Fibroblast of the conjunctiva (primary cell): Measurements from ENCODE around the gene SLC6A11.

ENCODE experiments used
- DNase-seq: peaks from one replicate; pipeline ENCODE4 v3.0.0-alpha.2; 2010; ENCODE audit warnings: low read depth

SLC6A11 gene

DNA sequence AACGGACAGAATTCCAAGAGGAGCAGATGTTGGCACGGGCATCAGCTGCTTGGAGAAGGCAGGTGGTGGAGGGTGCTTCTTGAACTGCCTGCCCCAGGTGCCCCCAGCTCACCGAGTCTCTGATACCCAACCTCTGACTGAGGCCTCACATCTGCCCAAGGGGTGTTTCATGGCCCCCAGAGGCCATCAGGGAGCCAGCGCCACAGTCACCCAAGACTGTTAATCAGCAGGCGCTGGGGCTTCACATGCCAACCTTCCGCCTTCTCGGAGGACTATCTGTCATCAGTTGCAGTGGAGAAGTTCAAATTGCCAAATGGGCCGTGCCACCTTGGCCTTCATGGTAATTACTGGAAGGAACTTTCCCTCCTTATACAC is 114.6 kb downstream of the SLC6A11 start:
- DNase-seq = no peak

GRCh38 chr3:10932596-10932995 is 116.6 kb downstream of the SLC6A11 start:
- DNase-seq = no peak

DNA sequence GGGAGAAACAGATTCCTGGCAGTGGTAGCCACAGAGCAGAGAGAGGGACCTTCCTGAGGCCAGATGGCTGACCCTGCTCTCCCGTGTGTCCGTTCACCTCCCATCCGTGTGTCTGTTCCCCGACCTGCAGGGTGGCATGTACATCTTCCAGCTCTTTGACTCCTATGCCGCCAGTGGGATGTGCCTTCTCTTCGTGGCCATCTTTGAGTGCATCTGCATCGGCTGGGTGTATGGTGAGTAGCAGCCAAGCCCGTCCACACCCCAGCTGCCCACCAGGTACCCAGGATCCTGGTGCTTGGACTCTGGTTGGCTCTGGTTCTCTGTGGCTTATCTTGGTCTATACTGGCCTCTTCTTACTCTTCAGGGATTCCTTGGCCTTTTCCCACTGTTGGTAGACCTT is 117.0 kb downstream of the SLC6A11 start:
- DNase-seq = no peak

DNA sequence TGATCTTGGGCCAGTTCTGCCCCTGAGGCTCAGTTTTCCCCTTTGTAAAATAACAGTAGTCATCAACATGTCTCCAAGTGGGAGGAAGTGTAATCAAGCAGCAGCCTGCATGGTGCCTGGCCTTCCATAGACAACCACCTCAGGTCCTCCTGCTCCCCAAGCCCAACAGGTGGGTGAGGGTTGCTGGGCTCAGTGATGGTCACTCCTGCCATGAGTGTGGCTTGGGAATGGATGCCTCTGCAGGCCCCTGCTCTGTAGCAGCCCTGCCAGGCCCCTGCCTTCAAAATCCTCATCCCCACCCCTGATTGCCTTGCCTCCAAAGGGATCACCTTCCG is 117.4 kb downstream of the SLC6A11 start:
- no peak for DNase-seq

- peak; percentile 1 for DNase-seq
These were observed 117.9 kb downstream of the SLC6A11 start for GRCh38 chr3:10933805-10934481.

DNA sequence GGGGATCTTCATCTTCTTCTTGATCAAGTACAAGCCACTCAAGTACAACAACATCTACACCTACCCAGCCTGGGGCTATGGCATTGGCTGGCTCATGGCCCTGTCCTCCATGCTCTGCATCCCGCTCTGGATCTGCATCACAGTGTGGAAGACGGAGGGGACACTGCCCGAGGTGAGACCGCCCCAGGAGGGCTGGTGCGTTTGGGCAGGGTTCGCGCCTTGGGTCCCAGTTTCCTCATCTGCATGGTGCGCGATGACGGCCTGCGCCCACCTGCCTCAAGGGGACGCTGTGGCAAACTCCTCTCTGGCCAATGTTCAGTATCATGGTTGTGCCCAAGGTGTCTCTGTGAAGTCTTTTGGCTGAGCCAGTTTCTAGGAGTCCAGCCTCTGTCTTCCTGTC is 119.0 kb downstream of the SLC6A11 start:
- no peak for DNase-seq

DNA sequence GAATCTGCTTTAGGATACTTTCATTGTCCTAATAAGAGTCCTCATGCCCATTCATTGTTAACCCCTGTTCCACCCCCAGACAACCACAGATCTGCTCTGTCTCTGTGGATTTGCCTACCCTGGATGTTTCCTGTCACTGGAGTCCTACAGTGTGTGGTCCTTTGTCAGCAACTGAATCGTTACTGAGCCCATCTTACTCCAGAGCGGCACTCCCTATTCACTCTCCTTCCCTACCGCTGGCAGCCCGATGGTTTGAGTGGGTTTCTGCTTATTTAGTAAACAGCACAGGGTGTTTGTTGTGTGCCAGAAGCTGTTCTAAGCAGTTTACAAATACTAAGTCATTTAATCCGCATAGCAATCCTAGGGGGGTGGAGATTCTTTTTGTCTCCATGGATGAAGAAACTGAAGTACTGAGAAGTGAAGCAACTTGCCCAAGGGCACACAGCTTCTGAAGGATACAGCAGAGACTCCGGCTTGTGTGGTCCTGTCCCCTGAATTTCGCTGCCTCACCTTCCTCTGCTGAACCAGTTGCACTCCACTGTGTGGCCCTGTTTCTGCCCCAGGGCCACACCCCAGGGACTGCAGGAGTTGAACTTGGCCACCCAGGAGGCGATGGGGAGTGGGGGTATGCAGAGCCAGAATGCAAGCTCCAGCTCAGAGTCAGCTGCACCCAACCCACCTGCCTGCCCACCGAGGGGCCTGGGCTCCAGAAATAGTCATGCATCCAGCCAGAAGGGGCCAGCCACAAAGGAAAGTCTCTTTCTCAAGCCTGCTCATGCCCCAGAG is 120.0 kb downstream of the SLC6A11 start:
- DNase-seq = no peak

GRCh38 chr3:10936686-10937085 is 120.7 kb downstream of the SLC6A11 start:
- no peak for DNase-seq

DNA sequence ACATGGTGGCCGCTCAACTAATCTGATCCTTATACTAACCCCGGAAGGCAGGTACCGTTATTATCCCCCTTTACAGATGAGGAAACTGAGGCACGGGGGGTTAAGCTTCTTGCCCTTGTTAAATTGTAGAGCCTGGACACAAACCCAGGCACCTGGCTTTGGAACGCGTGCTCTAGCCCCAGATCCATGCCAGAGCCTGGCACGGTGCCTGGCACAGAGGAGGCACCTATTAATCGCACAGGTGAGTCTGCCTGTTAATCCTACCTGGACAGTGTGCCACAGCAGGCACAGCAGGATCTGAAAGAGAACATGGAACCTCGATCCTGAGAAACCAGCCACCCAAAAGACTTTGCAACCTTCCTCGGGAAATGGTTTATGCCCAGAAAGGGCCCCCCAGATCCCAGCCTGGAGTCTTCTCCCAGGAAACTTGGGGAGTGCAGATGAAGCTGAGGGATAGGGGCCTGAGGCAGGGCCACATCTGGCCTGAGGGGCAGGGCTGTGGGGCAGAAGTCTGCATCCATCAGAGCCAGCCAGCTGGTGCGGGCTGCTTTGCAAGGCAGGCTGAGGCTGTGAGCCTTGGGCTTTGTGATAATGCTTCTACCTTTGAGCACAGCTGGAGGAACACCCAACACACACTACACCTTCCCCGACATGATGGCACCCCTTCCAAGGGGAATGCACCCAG is 121.3 kb downstream of the SLC6A11 start:
- no peak for DNase-seq

DNA sequence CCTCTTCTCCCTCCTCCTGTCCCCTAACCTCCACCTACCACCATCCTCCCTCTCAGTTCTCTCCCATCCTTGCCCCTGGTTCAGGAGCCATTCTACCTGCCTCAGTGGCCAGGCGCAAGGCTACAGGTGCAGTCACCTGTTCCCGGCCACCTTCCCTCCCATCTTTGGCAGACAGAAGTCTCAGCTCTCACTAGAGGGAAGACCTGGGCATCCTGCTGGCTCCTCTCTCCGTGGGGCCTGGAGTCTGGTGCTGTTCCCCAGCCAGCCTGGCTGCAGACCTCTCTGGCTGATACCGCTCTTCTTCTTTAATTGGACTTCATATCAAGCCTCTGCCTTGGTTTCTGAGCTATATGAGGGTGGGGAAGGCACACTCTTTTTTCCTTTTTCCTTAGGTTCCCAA is 123.5 kb downstream of the SLC6A11 start:
- no peak for DNase-seq

GRCh38 chr3:10940106-10940505 is 124.1 kb downstream of the SLC6A11 start:
- no peak for DNase-seq

- no peak for DNase-seq
These were observed 125.9 kb downstream of the SLC6A11 start for GRCh38 chr3:10941972-10942371.

DNA sequence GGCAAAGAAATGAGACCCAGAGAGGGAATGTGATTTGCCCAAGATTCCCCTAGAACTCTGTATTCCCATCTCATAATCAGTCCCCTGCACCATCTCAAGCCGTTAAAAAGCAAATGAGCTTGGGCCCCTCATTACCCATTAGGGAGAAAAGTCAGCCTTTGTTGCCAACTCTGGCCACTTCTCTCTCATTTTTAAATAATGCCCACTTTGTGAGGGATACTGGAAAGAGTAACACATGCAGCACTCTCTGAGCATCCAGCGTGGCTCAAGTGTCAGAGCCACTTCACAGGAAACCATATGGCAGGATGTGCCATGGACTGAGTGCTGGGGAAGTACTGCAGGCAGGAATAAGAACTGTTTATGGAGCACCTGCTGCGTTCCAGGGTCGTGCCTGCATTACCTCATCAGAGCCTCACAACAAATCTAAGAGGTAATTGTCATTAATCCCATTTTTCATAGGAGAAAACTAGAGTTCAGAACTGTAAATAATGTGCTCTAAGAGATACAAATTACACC is 126.7 kb downstream of the SLC6A11 start:
- no peak for DNase-seq

DNA sequence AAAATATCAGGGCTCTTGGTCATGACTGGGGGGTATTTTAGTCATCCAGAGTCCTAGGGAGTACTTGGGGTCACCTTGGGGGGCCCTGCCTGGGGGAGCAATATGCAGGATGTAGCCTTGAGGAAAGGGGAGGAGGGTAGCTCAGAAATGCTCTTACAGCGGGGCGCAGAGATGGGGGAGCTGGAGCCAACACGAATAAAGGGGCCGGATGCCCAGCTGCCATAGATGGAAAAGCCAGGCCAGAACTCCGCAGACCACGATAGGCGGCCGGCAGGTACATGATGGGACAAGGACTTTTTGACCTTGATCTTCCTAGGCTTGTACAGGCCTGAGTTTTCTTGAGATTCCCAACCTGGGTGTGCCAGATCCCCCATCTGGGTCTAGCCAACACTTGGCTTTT is 128.8 kb downstream of the SLC6A11 start:
- no peak for DNase-seq

DNA sequence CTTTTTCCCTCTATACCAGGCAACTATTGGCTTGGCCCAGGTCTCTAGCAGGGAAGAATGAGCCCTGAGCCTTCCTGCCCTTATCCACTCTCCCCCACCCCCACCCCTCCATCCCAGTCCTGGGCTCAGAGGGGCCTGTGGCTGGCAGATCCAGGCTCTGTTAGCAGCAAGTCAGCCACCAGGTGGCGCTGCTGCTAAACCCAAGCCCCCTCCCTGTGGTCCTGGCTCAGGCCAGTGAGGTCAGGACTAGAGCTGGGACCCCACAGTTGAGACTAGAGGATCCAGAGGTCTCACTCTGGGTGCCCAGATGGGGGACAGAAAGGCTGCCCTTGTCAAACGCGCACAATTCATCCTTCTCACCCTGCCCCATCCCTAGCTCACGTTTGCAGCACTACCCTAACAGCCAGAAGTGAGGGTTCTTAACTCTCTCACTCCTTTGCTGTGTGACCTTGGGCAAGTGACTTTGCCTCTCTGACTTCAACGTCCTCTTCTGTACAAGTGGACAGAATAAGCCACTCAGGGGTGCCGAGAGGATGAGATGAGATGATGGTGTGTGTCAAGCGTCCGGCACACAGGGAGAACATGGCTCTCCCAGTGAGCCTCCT is 129.8 kb downstream of the SLC6A11 start:
- peak; percentile 8 for DNase-seq

GRCh38 chr3:10946526-10946925 is 130.5 kb downstream of the SLC6A11 start:
- DNase-seq = no peak

GRCh38 chr3:10948326-10948725 is 132.3 kb downstream of the SLC6A11 start:
- no peak for DNase-seq

DNA sequence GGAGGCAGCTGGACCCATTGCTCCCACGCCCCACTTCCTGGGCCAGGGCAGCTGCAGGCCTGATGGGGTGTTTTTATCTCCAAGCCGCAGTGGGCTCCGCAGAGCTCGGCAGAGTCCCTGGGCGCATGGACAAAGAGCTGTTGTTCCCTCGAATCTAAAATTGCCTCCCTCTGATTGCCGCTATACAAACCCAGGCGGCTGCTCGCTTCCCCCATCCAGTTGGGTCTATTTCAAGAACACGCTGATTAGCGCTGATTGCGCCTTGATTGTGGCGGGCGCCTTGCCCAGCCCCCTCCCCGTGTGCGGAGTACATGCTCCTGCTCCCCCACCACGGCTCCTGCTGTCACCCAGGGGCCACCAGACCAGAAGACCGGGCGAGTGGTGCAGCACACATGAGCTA is 133.2 kb downstream of the SLC6A11 start:
- no peak for DNase-seq

GRCh38 chr3:10950476-10951294 is 134.7 kb downstream of the SLC6A11 start:
- DNase-seq = peak; percentile 24

DNA sequence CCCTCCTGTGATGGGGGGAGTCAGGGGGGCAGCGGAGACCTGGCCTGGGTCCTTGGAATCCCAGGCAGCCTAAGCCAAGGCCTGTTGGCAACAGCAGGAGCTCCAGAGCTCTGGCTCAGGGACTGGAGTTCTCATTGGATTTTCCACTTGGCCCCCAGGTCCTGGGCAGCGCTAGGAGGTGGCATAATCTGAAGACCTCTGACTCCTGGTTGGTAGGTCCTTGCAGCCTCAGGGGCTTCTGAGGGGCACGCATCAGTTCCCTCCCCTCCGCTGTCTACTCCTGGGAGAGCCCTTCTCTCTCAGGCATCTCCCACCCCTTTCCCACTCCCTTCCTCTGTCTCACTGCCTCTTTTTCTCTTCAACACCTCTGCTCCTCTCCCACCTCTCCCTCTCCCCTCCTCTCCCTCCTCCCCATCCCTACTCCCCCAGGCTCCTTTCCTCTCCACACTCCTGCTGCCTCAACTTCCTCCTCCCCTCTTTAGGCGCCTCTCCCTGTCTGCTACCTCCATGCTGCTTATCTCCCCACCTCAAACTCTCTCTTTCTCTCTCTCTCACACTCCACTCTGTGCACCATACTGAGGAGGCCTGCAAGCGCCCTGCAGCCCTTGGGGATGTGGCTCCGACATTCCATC is 135.4 kb downstream of the SLC6A11 start:
- no peak for DNase-seq

GRCh38 chr3:10952525-10952924 is 136.5 kb downstream of the SLC6A11 start:
- no peak for DNase-seq
